ENCODE measurements around the gene KDM6B.
A peak's percentile ranks its signal among the peaks of the same experiment; 100 is the strongest.
"Not testable (repeated sequence)": the region's sequence is repeated elsewhere in the genome, so short reads cannot be mapped to it uniquely, and the experiment has no call there.

KDM6B gene

GRCh38 chr17:7852919-7853690 lies 19.1 kb downstream of the KDM6B start:
- no peak for DNase-seq (ENCODE audit: low read depth, low spot score)

GRCh38 chr17:7853691-7854038 lies 19.6 kb downstream of the KDM6B start:
- no peak for DNase-seq (ENCODE audit: low read depth, low spot score)

- DNase-seq (ENCODE audit: low read depth, low spot score), result no peak
Observed at GRCh38 chr17:7854078-7854777, 20.2 kb downstream of the KDM6B start.

- DNase-seq (ENCODE audit: low read depth, low spot score), result no peak
Observed at GRCh38 chr17:7854851-7855659, 21.0 kb downstream of the KDM6B start, which contains the start of gene TMEM88. TMEM88 (plus strand) TSS chr17:7855066; CDS start chr17:7855075, 9 bp downstream.

GRCh38 chr17:7855660-7856010 lies 21.6 kb downstream of the KDM6B start:
- no peak for DNase-seq (ENCODE audit: low read depth, low spot score)

- DNase-seq (ENCODE audit: low read depth, low spot score), result no peak
Observed at GRCh38 chr17:7856011-7856810, 22.2 kb downstream of the KDM6B start.

GRCh38 chr17:7856811-7857712 lies 23.0 kb downstream of the KDM6B start, which contains the start of gene NAA38:
NAA38 (minus strand) TSS chr17:7857559; CDS start chr17:7857463, 96 bp downstream.
- DNase-seq (ENCODE audit: low read depth, low spot score), result peak; percentile 91

GRCh38 chr17:7857713-7858521 lies 23.9 kb downstream of the KDM6B start, which contains the start of gene CYB5D1:
CYB5D1 (plus strand) TSS chr17:7858003; CDS start chr17:7858135, 132 bp downstream.
- DNase-seq (ENCODE audit: low read depth, low spot score), result peak; percentile 85

GRCh38 chr17:7858522-7858810 lies 24.4 kb downstream of the KDM6B start:
- no peak for DNase-seq (ENCODE audit: low read depth, low spot score)

GRCh38 chr17:7859028-7859427 lies 25.0 kb downstream of the KDM6B start:
- DNase-seq (ENCODE audit: low read depth, low spot score), result no peak

- no peak for DNase-seq (ENCODE audit: low read depth, low spot score)
Observed at GRCh38 chr17:7862692-7863437, 28.8 kb downstream of the KDM6B start.

GRCh38 chr17:7864384-7864783 lies 30.4 kb downstream of the KDM6B start:
- DNase-seq (ENCODE audit: low read depth, low spot score), result not testable (repeated sequence)

- no peak for DNase-seq (ENCODE audit: low read depth, low spot score)
Observed at GRCh38 chr17:7864995-7865650, 31.1 kb downstream of the KDM6B start.

- DNase-seq (ENCODE audit: low read depth, low spot score), result no peak
Observed at GRCh38 chr17:7867881-7868329, 33.9 kb downstream of the KDM6B start.

- DNase-seq (ENCODE audit: low read depth, low spot score), result no peak
Observed at GRCh38 chr17:7873051-7873450, 39.0 kb downstream of the KDM6B start.

- DNase-seq (ENCODE audit: low read depth, low spot score), result no peak
Observed at GRCh38 chr17:7875804-7876370, 41.9 kb downstream of the KDM6B start.

- DNase-seq (ENCODE audit: low read depth, low spot score), result no peak
Observed at GRCh38 chr17:7878234-7878633, 44.2 kb downstream of the KDM6B start.
